NCI-H187 treated with DMSO at 0.1 percent for 48 hours (cell line): ENCODE results near the gene SIPA1.
"Not testable (repeated sequence)": the region's sequence is repeated elsewhere in the genome, so short reads cannot be mapped to it uniquely, and the experiment has no call there.

Source experiments
- DNase-seq: peaks from one replicate; lab custom pipeline; 2025; lab: John Stamatoyannopoulos, UW

The SIPA1 gene

GRCh38 chr11:65661599-65662246, 23.8 kb downstream of the SIPA1 start:
- no peak for DNase-seq

GRCh38 chr11:65662247-65662798, 24.4 kb downstream of the SIPA1 start:
- no peak for DNase-seq

- DNase-seq: peak; percentile 8
Measured at GRCh38 chr11:65662799-65663638, 25.1 kb downstream of the SIPA1 start, which contains the start of gene RELA. RELA (minus strand) TSS chr11:65662916; CDS start chr11:65662832, 84 bp downstream.

- DNase-seq: no peak
Measured at GRCh38 chr11:65663639-65664200, 25.8 kb downstream of the SIPA1 start.

- DNase-seq: no peak
Measured at GRCh38 chr11:65672180-65672860, 34.4 kb downstream of the SIPA1 start.

- DNase-seq: no peak
Measured at GRCh38 chr11:65672982-65673381, 35.1 kb downstream of the SIPA1 start.

- DNase-seq: no peak
Measured at GRCh38 chr11:65680192-65680743, 42.4 kb downstream of the SIPA1 start.

- not testable (repeated sequence) for DNase-seq
Measured at GRCh38 chr11:65683480-65683879, 45.6 kb downstream of the SIPA1 start.

GRCh38 chr11:65685981-65686380, 48.1 kb downstream of the SIPA1 start:
- no peak for DNase-seq

GRCh38 chr11:65691847-65692246, 53.9 kb downstream of the SIPA1 start:
- DNase-seq: not testable (repeated sequence)

GRCh38 chr11:65692367-65692766, 54.5 kb downstream of the SIPA1 start:
- DNase-seq: no peak

- peak; percentile 19 for DNase-seq
Measured at GRCh38 chr11:65695459-65696241, 57.7 kb downstream of the SIPA1 start.

GRCh38 chr11:65696802-65697552, 59.1 kb downstream of the SIPA1 start:
- DNase-seq: no peak

GRCh38 chr11:65698205-65698604, 60.3 kb downstream of the SIPA1 start:
- DNase-seq: no peak

- no peak for DNase-seq
Measured at GRCh38 chr11:65699306-65699705, 61.4 kb downstream of the SIPA1 start.

- no peak for DNase-seq
Measured at GRCh38 chr11:65700399-65700798, 62.5 kb downstream of the SIPA1 start.
